Stomach (tissue), 9 donors: Measurements from ENCODE around the gene ATXN7L1. TPM values are rescaled to one million over a fixed set of nuclear protein-coding genes. Genes with fewer than 3 reads are reported as not detected.

ENCODE experiments used
- DNase-seq, 2 donors: peaks; one replicate each; pipeline versions ENCODE4 v3.0.0 to v3.0.0-alpha.2; 2013 to 2019
- H3K27ac ChIP-seq, 5 donors: fragments of 200-600 bp in 4 of 5; sonication (generic) in 4 of 5; one replicate each; pipeline ENCODE4 v1.5.1; 2013 to 2019; ENCODE audit warnings: mild to moderate bottlenecking in 1 of 5, moderate library complexity in 1 of 5
- H3K27me3 ChIP-seq, 3 donors: fragments of 200-600 bp; sonication (generic); one replicate each; pipeline ENCODE4 v1.5.1; 2017 to 2019; ENCODE audit warnings: mixed run types in 1 of 3
- H3K36me3 ChIP-seq, 4 donors: fragments of 200-600 bp; sonication (generic); 1 replicate in 3 of 4; 2 replicates in 1 of 4; pipeline ENCODE4 v1.5.1; 2016 to 2019
- H3K4me1 ChIP-seq, 4 donors: fragments of 200-600 bp; sonication (generic); one replicate each; pipeline ENCODE4 v1.5.1; 2016 to 2019
- H3K4me3 ChIP-seq, 4 donors: fragments of 200-600 bp; sonication (generic) in 3 of 4; one replicate each; pipeline ENCODE4 v1.5.1; 2016 to 2019; ENCODE audit warnings: mild to moderate bottlenecking in 1 of 4
- H3K9me3 ChIP-seq, 4 donors: fragments of 200-600 bp; sonication (generic); one replicate each; pipeline ENCODE4 v1.5.1; 2016 to 2019
- CTCF ChIP-seq, 7 experiments: fragments of 450-650 bp in 4 of 7; fragments of 200-600 bp in 3 of 7; sonication (generic) in 3 of 7; IDR thresholded peaks; one replicate each; pipeline ENCODE4 v1.5.1; 2016 to 2019; ENCODE audit warnings: antibody characterized with exemption in 7 of 7, control low read depth in 2 of 7, mild to moderate bottlenecking in 1 of 7
- EP300 ChIP-seq: sonication (generic); formaldehyde crosslinking; IDR thresholded peaks from one replicate; pipeline ENCODE4 v1.6.1; 2017; ENCODE audit warnings: antibody characterized with exemption
- POLR2A ChIP-seq, 4 donors: fragments of 450-650 bp; IDR thresholded peaks; one replicate each; pipeline ENCODE4 v1.6.1; 2016; ENCODE audit warnings: antibody characterized with exemption in 4 of 4, control low read depth in 2 of 4, mild to moderate bottlenecking in 1 of 4, moderate library complexity in 1 of 4
- POLR2AphosphoS5 ChIP-seq, 3 donors: sonication (generic); formaldehyde crosslinking; IDR thresholded peaks; one replicate each; pipeline ENCODE4 v1.6.1; 2016; ENCODE audit warnings: antibody characterized with exemption in 3 of 3
- WGBS, 5 donors: extraction: QIAGEN DNeasy Blood & Tissue Kit in 3 of 5; methylation state at CpG; one replicate each; pipeline versions ENCODE4 v1.1.5 to v1.1.7; 2013 to 2018; 5-methylcytosine and 5-hydroxymethylcytosine counted together
- intact Hi-C: fragments of 100-400 bp; cut with DNase I; formaldehyde crosslinking; loops from one replicate; pipeline ENCODE4 v1.15.1; 2023; ENCODE audit warnings: low total_unique reads
- polyA plus RNA-seq, 3 donors: library from polyadenylated mRNA; stranded (reverse); fragments of 200-250 nt; gene quantifications; one replicate each; pipeline ENCODE4 v1.2.3, GENCODE V29; 2013
- total RNA-seq, 5 donors: library from RNA; depleted of rRNA; stranded (reverse); fragments of >200 nt; gene quantifications; one replicate each; pipeline versions ENCODE4 v1.1.0 to v1.2.3, GENCODE V29; 2014 to 2016
- donor health status: healthy with polysubstance abuse.
- donor health status: Bipolar disorder and iron deficiency.
- donor health status: healthy.

ATXN7L1 gene
- total and polyA plus RNA-seq, 8 donors, result 3.8 to 92.2 (median 8.8) TPM

GRCh38 chr7:105897999-105898398 is 21.6 kb upstream of the ATXN7L1 start:
- DNase-seq, result no peak
- 35 to 62% (median 47%) methylated on average over 3 of the region's 3 CpGs for WGBS, 5 donors
- no peak overlapping the region for H3K27ac ChIP-seq

GRCh38 chr7:105896407-105896911 is 20.1 kb upstream of the ATXN7L1 start:
- H3K36me3 ChIP-seq, result peaks cover 0 to 8% (median 2%) of the 10 kb centered on the region in 4 donors
- H3K4me1 ChIP-seq, result peaks cover 0 to 21% (median 9%) of the 10 kb centered on the region in 4 donors
- no peaks in the 10 kb centered on the region for H3K27me3 ChIP-seq
- DNase-seq, result peak in 1 of 2 donors; percentile 74
- no peak overlapping the region for H3K27ac ChIP-seq
- no peak overlapping the region for H3K4me3 ChIP-seq
- WGBS, 5 donors, result 34 to 59% (median 43%) methylated on average over 1 of the region's 1 CpG
- no peaks in the 10 kb centered on the region for H3K9me3 ChIP-seq
- intact Hi-C loops, result no loop called here
- no peak for TF ChIP-seq POLR2AphosphoS5 (IDR thresholded peaks at IDR 0.05)

More at GRCh38 chr7:105897999-105898398, 21.6 kb upstream of the ATXN7L1 start:
- H3K9me3 ChIP-seq, result no peaks in the 10 kb centered on the region
- peaks cover 0 to 21% (median 9%) of the 10 kb centered on the region in 4 donors for H3K4me1 ChIP-seq
- intact Hi-C loops, result no loop called here
- H3K27me3 ChIP-seq, result no peaks in the 10 kb centered on the region
- H3K36me3 ChIP-seq, result no peaks in the 10 kb centered on the region
- no peak for TF ChIP-seq EP300
- H3K4me3 ChIP-seq, result no peak overlapping the region

- Histone ChIP-seq H3K27me3 (no peaks in the 10 kb centered on the region), H3K9me3 (no peaks in the 10 kb centered on the region), H3K27ac (no peak overlapping the region), H3K4me1 (peaks cover 0 to 21% (median 9%) of the 10 kb centered on the region in 4 donors), H3K4me3 (no peak overlapping the region), H3K36me3 (peaks cover 0 to 18% (median 6%) of the 10 kb centered on the region in 4 donors)
- TF ChIP-seq CTCF (IDR thresholded peaks at IDR 0.05) (no peak), EP300 (no peak), POLR2A (IDR thresholded peaks at IDR 0.05) (no peak), POLR2AphosphoS5 (IDR thresholded peaks at IDR 0.05) (no peak)
- intact Hi-C loops, result no loop called here
- 89 to 98% (median 92%) methylated on average over 3 of the region's 3 CpGs for WGBS, 5 donors
- DNase-seq, result no peak
These were observed 17.7 kb upstream of the ATXN7L1 start for GRCh38 chr7:105894131-105894530.

GRCh38 chr7:105892387-105892786 is 16.0 kb upstream of the ATXN7L1 start:
- H3K27me3 ChIP-seq, result no peaks in the 10 kb centered on the region
- H3K36me3 ChIP-seq, result peaks cover 0 to 18% (median 6%) of the 10 kb centered on the region in 4 donors
- no peak for DNase-seq
- H3K4me3 ChIP-seq, result no peak overlapping the region
- H3K9me3 ChIP-seq, result no peaks in the 10 kb centered on the region
- intact Hi-C loops, result no loop called here
- 96 to 97% (median 97%) methylated on average over 2 of the region's 2 CpGs for WGBS, 5 donors
- H3K4me1 ChIP-seq, result peaks cover 0 to 14% (median 5%) of the 10 kb centered on the region in 4 donors
- H3K27ac ChIP-seq, result no peak overlapping the region
- TF ChIP-seq POLR2AphosphoS5 (IDR thresholded peaks at IDR 0.05) (no peak), EP300 (no peak), POLR2A (IDR thresholded peaks at IDR 0.05) (no peak), CTCF (IDR thresholded peaks at IDR 0.05) (no peak)

GRCh38 chr7:105890290-105890997 is 14.0 kb upstream of the ATXN7L1 start:
- H3K9me3 ChIP-seq, result no peaks in the 10 kb centered on the region
- 72 to 76% (median 74%) methylated on average over 4 of the region's 4 CpGs for WGBS, 5 donors
- H3K4me1 ChIP-seq, result peaks cover 0 to 9% (median 1%) of the 10 kb centered on the region in 4 donors
- H3K27me3 ChIP-seq, result no peaks in the 10 kb centered on the region
- peaks cover 0 to 18% (median 6%) of the 10 kb centered on the region in 4 donors for H3K36me3 ChIP-seq
- H3K4me3 ChIP-seq, result no peak overlapping the region
- no peak overlapping the region for H3K27ac ChIP-seq
- intact Hi-C loops, result no loop called here
- DNase-seq, result no peak
- TF ChIP-seq POLR2AphosphoS5 (IDR thresholded peaks at IDR 0.05), result no peak
- no peak for TF ChIP-seq EP300
- no peak for TF ChIP-seq POLR2A (IDR thresholded peaks at IDR 0.05)
- no peak for TF ChIP-seq CTCF (IDR thresholded peaks at IDR 0.05)
